Measurements from ENCODE around the gene CD52.

GRCh38 chr1:26357121-26357602, 39.4 kb downstream of the CD52 start:
- TF ChIP-seq POLR2A (IDR thresholded peaks at IDR 0.05), result no peak
- no peak for TF ChIP-seq POLR2AphosphoS5 (IDR thresholded peaks at IDR 0.05)
- TF ChIP-seq, protein P1, sequence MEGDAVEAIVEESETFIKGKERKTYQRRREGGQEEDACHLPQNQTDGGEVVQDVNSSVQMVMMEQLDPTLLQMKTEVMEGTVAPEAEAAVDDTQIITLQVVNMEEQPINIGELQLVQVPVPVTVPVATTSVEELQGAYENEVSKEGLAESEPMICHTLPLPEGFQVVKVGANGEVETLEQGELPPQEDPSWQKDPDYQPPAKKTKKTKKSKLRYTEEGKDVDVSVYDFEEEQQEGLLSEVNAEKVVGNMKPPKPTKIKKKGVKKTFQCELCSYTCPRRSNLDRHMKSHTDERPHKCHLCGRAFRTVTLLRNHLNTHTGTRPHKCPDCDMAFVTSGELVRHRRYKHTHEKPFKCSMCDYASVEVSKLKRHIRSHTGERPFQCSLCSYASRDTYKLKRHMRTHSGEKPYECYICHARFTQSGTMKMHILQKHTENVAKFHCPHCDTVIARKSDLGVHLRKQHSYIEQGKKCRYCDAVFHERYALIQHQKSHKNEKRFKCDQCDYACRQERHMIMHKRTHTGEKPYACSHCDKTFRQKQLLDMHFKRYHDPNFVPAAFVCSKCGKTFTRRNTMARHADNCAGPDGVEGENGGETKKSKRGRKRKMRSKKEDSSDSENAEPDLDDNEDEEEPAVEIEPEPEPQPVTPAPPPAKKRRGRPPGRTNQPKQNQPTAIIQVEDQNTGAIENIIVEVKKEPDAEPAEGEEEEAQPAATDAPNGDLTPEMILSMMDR (IDR thresholded peaks at IDR 0.05), result no peak
- TF ChIP-seq EP300 (IDR thresholded peaks at IDR 0.05), result no peak

All from gastroesophageal sphincter (tissue), 3 donors.